Activated T-cell treated with anti-CD3 and anti-CD28 coated beads for 24 hours (primary cell): ENCODE results near the gene PTGR3.
"Not testable (repeated sequence)": the region's sequence is repeated elsewhere in the genome, so short reads cannot be mapped to it uniquely, and the experiment has no call there.

Experiments used
- DNase-seq: peaks from one replicate; pipeline ENCODE4 v3.0.0-alpha.2; 2020; ENCODE audit warnings: low read depth

The PTGR3 gene

GRCh38 chr18:75202696-75203365, 6.1 kb downstream of the PTGR3 start:
- no peak for DNase-seq

GRCh38 chr18:75201282-75202270, 7.4 kb downstream of the PTGR3 start:
- no peak for DNase-seq

- no peak for DNase-seq
Measured at GRCh38 chr18:75200605-75201280, 8.2 kb downstream of the PTGR3 start.

- no peak for DNase-seq
Measured at GRCh38 chr18:75200071-75200470, 8.9 kb downstream of the PTGR3 start.

- no peak for DNase-seq
Measured at GRCh38 chr18:75199327-75199726, 9.6 kb downstream of the PTGR3 start.

- DNase-seq, result no peak
Measured at GRCh38 chr18:75198036-75198435, 10.9 kb downstream of the PTGR3 start.

GRCh38 chr18:75192899-75193298, 16.0 kb downstream of the PTGR3 start:
- no peak for DNase-seq

- no peak for DNase-seq
Measured at GRCh38 chr18:75189696-75190095, 19.2 kb downstream of the PTGR3 start.

GRCh38 chr18:75187702-75188101, 21.2 kb downstream of the PTGR3 start:
- not testable (repeated sequence) for DNase-seq

GRCh38 chr18:75185460-75185859, 23.5 kb downstream of the PTGR3 start:
- no peak for DNase-seq

- no peak for DNase-seq
Measured at GRCh38 chr18:75183973-75184493, 24.9 kb downstream of the PTGR3 start.

- no peak for DNase-seq
Measured at GRCh38 chr18:75183524-75183923, 25.4 kb downstream of the PTGR3 start.

- DNase-seq, result no peak
Measured at GRCh38 chr18:75179819-75180600, 28.9 kb downstream of the PTGR3 start.

- DNase-seq, result no peak
Measured at GRCh38 chr18:75178376-75178775, 30.6 kb downstream of the PTGR3 start.

GRCh38 chr18:75176849-75177248, 32.1 kb downstream of the PTGR3 start:
- DNase-seq, result no peak

GRCh38 chr18:75173738-75174137, 35.2 kb downstream of the PTGR3 start:
- DNase-seq, result no peak

GRCh38 chr18:75173125-75173432, 35.9 kb downstream of the PTGR3 start:
- DNase-seq, result no peak

GRCh38 chr18:75172299-75173124, 36.4 kb downstream of the PTGR3 start:
- DNase-seq, result no peak

GRCh38 chr18:75170916-75171315, 38.0 kb downstream of the PTGR3 start:
- no peak for DNase-seq

GRCh38 chr18:75170022-75170789, 38.7 kb downstream of the PTGR3 start:
- no peak for DNase-seq
